Esophagus muscularis mucosa (tissue), 3 donors: ENCODE data around the gene FOLR2.

Experiments used
- POLR2AphosphoS5 ChIP-seq, 2 donors: sonication (generic); formaldehyde crosslinking; IDR thresholded peaks; one replicate each; pipeline ENCODE4 v1.6.1; 2017; ENCODE audit warnings: antibody characterized with exemption in 2 of 2
- TF ChIP-seq, protein P1 (sequence below), 3 experiments: fragments of 200-600 bp in 2 of 3; fragments of 450-650 bp in 1 of 3; sonication (generic) in 2 of 3; IDR thresholded peaks; one replicate each; pipeline ENCODE4 v1.5.1; 2017 to 2019; ENCODE audit warnings: antibody characterized with exemption in 3 of 3, mild to moderate bottlenecking in 2 of 3, moderate library complexity in 1 of 3

DNA sequence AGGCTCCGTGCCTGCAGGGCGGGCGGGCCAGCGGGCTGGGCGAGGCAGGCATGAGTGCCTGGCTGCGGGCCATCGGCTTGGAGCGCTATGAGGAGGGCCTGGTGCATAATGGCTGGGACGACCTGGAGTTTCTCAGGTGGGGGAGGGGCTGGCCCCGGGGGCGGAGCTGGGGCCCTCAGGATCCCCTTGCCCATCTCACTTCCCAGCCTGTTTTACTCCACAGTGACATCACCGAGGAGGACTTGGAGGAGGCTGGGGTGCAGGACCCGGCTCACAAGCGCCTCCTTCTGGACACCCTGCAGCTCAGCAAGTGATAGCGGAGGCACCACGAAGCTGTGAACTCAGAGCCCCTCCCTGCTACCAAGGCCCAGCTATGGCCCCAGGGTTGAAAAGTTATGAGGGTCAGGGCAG, 21.5 kb downstream of the FOLR2 start:
- TF ChIP-seq, protein P1, sequence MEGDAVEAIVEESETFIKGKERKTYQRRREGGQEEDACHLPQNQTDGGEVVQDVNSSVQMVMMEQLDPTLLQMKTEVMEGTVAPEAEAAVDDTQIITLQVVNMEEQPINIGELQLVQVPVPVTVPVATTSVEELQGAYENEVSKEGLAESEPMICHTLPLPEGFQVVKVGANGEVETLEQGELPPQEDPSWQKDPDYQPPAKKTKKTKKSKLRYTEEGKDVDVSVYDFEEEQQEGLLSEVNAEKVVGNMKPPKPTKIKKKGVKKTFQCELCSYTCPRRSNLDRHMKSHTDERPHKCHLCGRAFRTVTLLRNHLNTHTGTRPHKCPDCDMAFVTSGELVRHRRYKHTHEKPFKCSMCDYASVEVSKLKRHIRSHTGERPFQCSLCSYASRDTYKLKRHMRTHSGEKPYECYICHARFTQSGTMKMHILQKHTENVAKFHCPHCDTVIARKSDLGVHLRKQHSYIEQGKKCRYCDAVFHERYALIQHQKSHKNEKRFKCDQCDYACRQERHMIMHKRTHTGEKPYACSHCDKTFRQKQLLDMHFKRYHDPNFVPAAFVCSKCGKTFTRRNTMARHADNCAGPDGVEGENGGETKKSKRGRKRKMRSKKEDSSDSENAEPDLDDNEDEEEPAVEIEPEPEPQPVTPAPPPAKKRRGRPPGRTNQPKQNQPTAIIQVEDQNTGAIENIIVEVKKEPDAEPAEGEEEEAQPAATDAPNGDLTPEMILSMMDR (IDR thresholded peaks at IDR 0.05): peak; percentile 71 to 91 (median 80)
- no peak for TF ChIP-seq POLR2AphosphoS5 (IDR thresholded peaks at IDR 0.05)
